ENCODE data around the gene ACMSD. TPM values are rescaled to one million over a fixed set of nuclear protein-coding genes. Genes with fewer than 3 reads are reported as not detected.

ACMSD gene
- total and polyA plus RNA-seq, 2 of the 13 experiments (the other 11 are each of a cell fraction or from before 2014, with no cell fraction given): not detected

- DNase-seq (ENCODE audit: low spot score): no peak
- ChIA-PET CTCF (ENCODE audit: low intra/inter-chr PET ratio, low total read pairs) (no interaction called here), POLR2A (no interaction called here)
- H3K4me2 ChIP-seq (ENCODE audit: low read depth, low read length): no peak overlapping the region
- no peaks in the 10 kb centered on the region for H4K20me1 ChIP-seq (ENCODE audit: insufficient read depth, low read length)
- no peak overlapping the region for H2AFZ ChIP-seq (ENCODE audit: low read length)
- H3K9ac ChIP-seq (ENCODE audit: insufficient read depth, low read depth, low read length): no peak overlapping the region
- H3K9me3 ChIP-seq (ENCODE audit: low read length): no peaks in the 10 kb centered on the region
- peaks cover 0 to 4% of the 10 kb centered on the region in 2 experiments; a peak in 1 of 5 replicates for H3K27me3 ChIP-seq (ENCODE audit: control insufficient read depth in 1 of 2, insufficient read depth in 2 of 2, low read length in 2 of 2)
- intact Hi-C loops (cut with micrococcal nuclease; ENCODE audit: unreplicated experiment): no loop called here
- no peaks in the 10 kb centered on the region for H3K4me1 ChIP-seq (ENCODE audit: insufficient read depth, low read length)
- no peak for FAIRE-seq
- H3K4me3 ChIP-seq (replicated peaks in 1 of 3; ENCODE audit: insufficient read depth in 1 of 3, low read depth in 2 of 3, low read length in 3 of 3): no peak overlapping the region
- ATAC-seq: peak; percentile 60; the same call in 2 of the 3 replicates
- H3K79me2 ChIP-seq (ENCODE audit: insufficient read depth, low read length): no peaks in the 10 kb centered on the region
- no TSS peak for BruUV-seq (replicated peaks)
- TF ChIP-seq HMG20B (CRISPR knock-in tag; conservative IDR thresholded peaks at IDR 0.05): no peak
- no peak for TF ChIP-seq HOXA3 (CRISPR knock-in tag; IDR thresholded peaks at IDR 0.05)
- no peak for TF ChIP-seq MLLT10 (CRISPR knock-in tag; IDR thresholded peaks at IDR 0.05)
- no peak for TF ChIP-seq ZNF792 (CRISPR knock-in tag; IDR thresholded peaks at IDR 0.05)
- no peak for TF ChIP-seq MED1 (CRISPR knock-in tag; IDR thresholded peaks at IDR 0.05)
- no peak for TF ChIP-seq ZNF616 (CRISPR knock-in tag; IDR thresholded peaks at IDR 0.05; ENCODE audit: low read depth)
- TF ChIP-seq MED13 (CRISPR knock-in tag; IDR thresholded peaks at IDR 0.05): no peak
- TF ChIP-seq, protein P1, sequence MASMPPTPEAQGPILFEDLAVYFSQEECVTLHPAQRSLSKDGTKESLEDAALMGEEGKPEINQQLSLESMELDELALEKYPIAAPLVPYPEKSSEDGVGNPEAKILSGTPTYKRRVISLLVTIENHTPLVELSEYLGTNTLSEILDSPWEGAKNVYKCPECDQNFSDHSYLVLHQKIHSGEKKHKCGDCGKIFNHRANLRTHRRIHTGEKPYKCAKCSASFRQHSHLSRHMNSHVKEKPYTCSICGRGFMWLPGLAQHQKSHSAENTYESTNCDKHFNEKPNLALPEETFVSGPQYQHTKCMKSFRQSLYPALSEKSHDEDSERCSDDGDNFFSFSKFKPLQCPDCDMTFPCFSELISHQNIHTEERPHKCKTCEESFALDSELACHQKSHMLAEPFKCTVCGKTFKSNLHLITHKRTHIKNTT (CRISPR knock-in tag; IDR thresholded peaks at IDR 0.05): no peak
- no peak for TF ChIP-seq PRMT3 (CRISPR knock-in tag; IDR thresholded peaks at IDR 0.05; ENCODE audit: borderline replicate concordance, low read depth)
- no peak for TF ChIP-seq ZNF766 (CRISPR knock-in tag; IDR thresholded peaks at IDR 0.05; ENCODE audit: borderline replicate concordance)
- no peak for TF ChIP-seq PBX2 (CRISPR knock-in tag; IDR thresholded peaks at IDR 0.05)
- TF ChIP-seq JUNB (CRISPR knock-in tag; IDR thresholded peaks at IDR 0.05; ENCODE audit: borderline replicate concordance): no peak
- no peak for TF ChIP-seq MXD1 (CRISPR knock-in tag; IDR thresholded peaks at IDR 0.05)
- no peak for TF ChIP-seq SRSF9 (IDR thresholded peaks at IDR 0.05; ENCODE audit: borderline replicate concordance, insufficient read depth, low read depth, low read length, poor library complexity, severe bottlenecking)
- TF ChIP-seq ZNF761 (CRISPR knock-in tag; conservative IDR thresholded peaks at IDR 0.05): no peak
- no peak for TF ChIP-seq SNAPC2 (CRISPR knock-in tag; IDR thresholded peaks at IDR 0.05)
- TF ChIP-seq ZNF232 (CRISPR knock-in tag; IDR thresholded peaks at IDR 0.05; ENCODE audit: borderline replicate concordance): no peak
- no peak for TF ChIP-seq KLF9 (CRISPR knock-in tag; IDR thresholded peaks at IDR 0.05; ENCODE audit: low read depth)
- in situ Hi-C loops (cut with HindIII; ENCODE audit: extremely low pct_ligation_motif_present, low pct_unique_long_range_greater_than_20kb): no loop called here
- H3K27ac ChIP-seq (ENCODE audit: extremely low read length, insufficient read depth, low read length): no peak overlapping the region
- no peaks in the 10 kb centered on the region for H3K36me3 ChIP-seq (replicated peaks in 1 of 2; ENCODE audit: control insufficient read depth in 1 of 2, insufficient read depth in 2 of 2, low read length in 2 of 2)
- WGBS (ENCODE audit: low lambda C conversion rate): 17% methylated on average over 3 of the region's 3 CpGs
Observed at GRCh38 chr2:134790487-134790886, 47.9 kb upstream of the ACMSD start.
